GM19099 (cell line): ENCODE results near the gene ADGRB3.

Experiments
- POLR2A ChIP-seq: IDR thresholded peaks from 3 replicates; pipeline ENCODE4 v1.6.1; 2011; ENCODE audit warnings: low read depth; ENCODE audit not compliant: insufficient read length; ENCODE audit errors: extremely low read depth

ADGRB3 gene

GRCh38 chr6:68901044-68901443 lies 266.0 kb downstream of the ADGRB3 start:
- TF ChIP-seq POLR2A: no peak

- TF ChIP-seq POLR2A: no peak
These were observed 276.3 kb downstream of the ADGRB3 start for GRCh38 chr6:68911334-68911733.

GRCh38 chr6:68911811-68912210 lies 276.7 kb downstream of the ADGRB3 start:
- no peak for TF ChIP-seq POLR2A

GRCh38 chr6:68915586-68915985 lies 280.5 kb downstream of the ADGRB3 start:
- TF ChIP-seq POLR2A: no peak

- no peak for TF ChIP-seq POLR2A
These were observed 284.5 kb downstream of the ADGRB3 start for GRCh38 chr6:68919537-68919936.

GRCh38 chr6:68941345-68941744 lies 306.3 kb downstream of the ADGRB3 start:
- TF ChIP-seq POLR2A: no peak

GRCh38 chr6:68947721-68948120 lies 312.6 kb downstream of the ADGRB3 start:
- TF ChIP-seq POLR2A: no peak

- no peak for TF ChIP-seq POLR2A
These were observed 316.2 kb downstream of the ADGRB3 start for GRCh38 chr6:68951270-68951669.

- no peak for TF ChIP-seq POLR2A
These were observed 323.2 kb downstream of the ADGRB3 start for GRCh38 chr6:68958327-68958726.

GRCh38 chr6:68967549-68968300 lies 332.6 kb downstream of the ADGRB3 start:
- TF ChIP-seq POLR2A: no peak

- no peak for TF ChIP-seq POLR2A
These were observed 333.2 kb downstream of the ADGRB3 start for GRCh38 chr6:68968301-68968649.

GRCh38 chr6:68973066-68973465 lies 338.0 kb downstream of the ADGRB3 start:
- TF ChIP-seq POLR2A: no peak

- no peak for TF ChIP-seq POLR2A
These were observed 340.0 kb downstream of the ADGRB3 start for GRCh38 chr6:68975064-68975463.

- no peak for TF ChIP-seq POLR2A
These were observed 340.7 kb downstream of the ADGRB3 start for GRCh38 chr6:68975816-68976215.

- TF ChIP-seq POLR2A: no peak
These were observed 341.2 kb downstream of the ADGRB3 start for GRCh38 chr6:68976260-68976659.

- no peak for TF ChIP-seq POLR2A
These were observed 343.3 kb downstream of the ADGRB3 start for GRCh38 chr6:68978411-68978810.

GRCh38 chr6:68988698-68989097 lies 353.6 kb downstream of the ADGRB3 start:
- no peak for TF ChIP-seq POLR2A
